NCI-H1694 treated with DMSO at 0.1 percent for 48 hours (cell line): ENCODE data around the gene TNFRSF1A.

Experiments used
- DNase-seq: peaks from one replicate; lab custom pipeline; 2025; lab: John Stamatoyannopoulos, UW

TNFRSF1A gene

GRCh38 chr12:6341417-6342139 lies at the start of gene TNFRSF1A:
Gene TNFRSF1A, minus strand, starts transcription at chr12:6342076. Its CDS starts 262 bp downstream, at chr12:6341814.
- DNase-seq: no peak

- DNase-seq: no peak
These were observed 49.1 kb upstream of the TNFRSF1A start for GRCh38 chr12:6391013-6391412.

- no peak for DNase-seq
These were observed 48.4 kb upstream of the TNFRSF1A start for GRCh38 chr12:6390084-6390799.

GRCh38 chr12:6387541-6387940 lies 45.7 kb upstream of the TNFRSF1A start:
- DNase-seq: no peak

- DNase-seq: no peak
These were observed 44.6 kb upstream of the TNFRSF1A start for GRCh38 chr12:6386491-6386890.

- no peak for DNase-seq
These were observed 44.2 kb upstream of the TNFRSF1A start for GRCh38 chr12:6386038-6386437.

- DNase-seq: no peak
These were observed 42.9 kb upstream of the TNFRSF1A start for GRCh38 chr12:6384499-6385436.

- DNase-seq: no peak
These were observed 42.0 kb upstream of the TNFRSF1A start, which contains the start of gene LTBR for GRCh38 chr12:6383572-6384498. Gene LTBR, plus strand, starts transcription at chr12:6384162. Its CDS starts 197 bp downstream, at chr12:6384359.

- no peak for DNase-seq
These were observed 41.1 kb upstream of the TNFRSF1A start for GRCh38 chr12:6382982-6383381.

- no peak for DNase-seq
These were observed 40.5 kb upstream of the TNFRSF1A start for GRCh38 chr12:6382371-6382770.

- DNase-seq: no peak
These were observed 38.6 kb upstream of the TNFRSF1A start for GRCh38 chr12:6380141-6381121.

- no peak for DNase-seq
These were observed 37.0 kb upstream of the TNFRSF1A start for GRCh38 chr12:6378709-6379472.

- DNase-seq: no peak
These were observed 35.8 kb upstream of the TNFRSF1A start for GRCh38 chr12:6377667-6377994.

- DNase-seq: no peak
These were observed 35.2 kb upstream of the TNFRSF1A start for GRCh38 chr12:6376870-6377666.

- no peak for DNase-seq
These were observed 34.4 kb upstream of the TNFRSF1A start for GRCh38 chr12:6376079-6376869.

- no peak for DNase-seq
These were observed 33.6 kb upstream of the TNFRSF1A start, which contains the start of gene SCNN1A for GRCh38 chr12:6375269-6376078. Gene SCNN1A, minus strand, starts transcription at chr12:6375563. Its CDS starts 780 bp downstream, at chr12:6374783.

- no peak for DNase-seq
These were observed 32.9 kb upstream of the TNFRSF1A start for GRCh38 chr12:6374786-6375160.
